HFF-Myc (cell line): ENCODE results near the gene TRERF1.
"Not testable (repeated sequence)": the region's sequence is repeated elsewhere in the genome, so short reads cannot be mapped to it uniquely, and the experiment has no call there.

ENCODE experiments used
- DNase-seq: peaks from one replicate; pipeline ENCODE4 v3.0.0-alpha.2; 2011; ENCODE audit warnings: low read depth; ENCODE audit errors: extremely low read depth
- H3K4me3 ChIP-seq: replicated peaks from 2 replicates; pipeline ENCODE4 v1.5.1; 2011; ENCODE audit warnings: low read depth, mild to moderate bottlenecking, control low read depth, low read length
- TF ChIP-seq, protein P1 (sequence below): IDR thresholded peaks from 2 replicates; pipeline ENCODE4 v1.5.1; 2012; ENCODE audit warnings: mild to moderate bottlenecking, low read depth, low read length, control low read depth; ENCODE audit errors: missing control alignments

TRERF1 gene

GRCh38 chr6:42471714-42472113, 20.0 kb upstream of the TRERF1 start:
- TF ChIP-seq, protein P1, sequence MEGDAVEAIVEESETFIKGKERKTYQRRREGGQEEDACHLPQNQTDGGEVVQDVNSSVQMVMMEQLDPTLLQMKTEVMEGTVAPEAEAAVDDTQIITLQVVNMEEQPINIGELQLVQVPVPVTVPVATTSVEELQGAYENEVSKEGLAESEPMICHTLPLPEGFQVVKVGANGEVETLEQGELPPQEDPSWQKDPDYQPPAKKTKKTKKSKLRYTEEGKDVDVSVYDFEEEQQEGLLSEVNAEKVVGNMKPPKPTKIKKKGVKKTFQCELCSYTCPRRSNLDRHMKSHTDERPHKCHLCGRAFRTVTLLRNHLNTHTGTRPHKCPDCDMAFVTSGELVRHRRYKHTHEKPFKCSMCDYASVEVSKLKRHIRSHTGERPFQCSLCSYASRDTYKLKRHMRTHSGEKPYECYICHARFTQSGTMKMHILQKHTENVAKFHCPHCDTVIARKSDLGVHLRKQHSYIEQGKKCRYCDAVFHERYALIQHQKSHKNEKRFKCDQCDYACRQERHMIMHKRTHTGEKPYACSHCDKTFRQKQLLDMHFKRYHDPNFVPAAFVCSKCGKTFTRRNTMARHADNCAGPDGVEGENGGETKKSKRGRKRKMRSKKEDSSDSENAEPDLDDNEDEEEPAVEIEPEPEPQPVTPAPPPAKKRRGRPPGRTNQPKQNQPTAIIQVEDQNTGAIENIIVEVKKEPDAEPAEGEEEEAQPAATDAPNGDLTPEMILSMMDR: no peak
- no peak overlapping the region for H3K4me3 ChIP-seq
- no peak for DNase-seq

DNA sequence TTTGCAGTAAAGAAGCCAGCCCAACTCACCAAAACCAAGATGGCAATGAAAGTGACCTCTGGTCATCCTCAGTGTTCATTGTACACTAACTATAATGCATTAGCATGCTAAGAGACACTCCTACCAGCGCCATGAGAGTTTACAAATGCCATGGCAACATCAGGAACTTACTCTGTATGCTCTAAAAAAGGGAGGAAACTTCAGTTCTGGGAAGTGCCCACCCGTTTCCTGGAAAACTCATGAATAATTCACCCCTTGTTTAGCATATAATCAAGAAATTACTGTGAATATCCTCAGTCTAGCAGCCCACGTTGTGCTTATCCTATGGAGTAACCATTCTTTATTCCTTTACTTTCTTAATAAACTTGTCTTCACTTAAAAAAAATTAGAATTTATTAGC, 19.4 kb upstream of the TRERF1 start:
- no peak for DNase-seq
- H3K4me3 ChIP-seq: no peak overlapping the region
- TF ChIP-seq, protein P1: no peak

- TF ChIP-seq, protein P1: no peak
- no peak for DNase-seq
These were observed 16.5 kb upstream of the TRERF1 start for GRCh38 chr6:42468273-42468672.

DNA sequence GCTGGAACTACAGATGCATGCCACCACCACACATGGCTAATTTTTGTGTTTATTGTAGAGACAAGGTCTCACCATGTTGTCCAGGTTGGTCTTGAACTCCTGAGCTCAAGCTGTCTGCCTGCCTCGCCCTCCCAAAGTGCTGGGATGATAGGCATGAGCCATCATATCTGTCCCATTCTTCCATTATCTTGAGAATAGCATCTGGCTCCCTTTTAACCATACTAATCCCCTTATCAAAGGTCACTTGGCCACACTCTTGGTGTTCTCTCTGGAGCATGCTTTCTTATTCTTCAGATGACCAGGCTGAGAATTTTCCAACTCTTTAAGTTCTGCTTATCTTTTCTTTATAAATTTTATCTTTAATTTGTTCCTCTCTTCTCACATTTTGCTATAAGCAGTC, 15.9 kb upstream of the TRERF1 start:
- no peak for DNase-seq
- TF ChIP-seq, protein P1: no peak
- no peak overlapping the region for H3K4me3 ChIP-seq

More at GRCh38 chr6:42468273-42468672, 16.5 kb upstream of the TRERF1 start:
- no peak overlapping the region for H3K4me3 ChIP-seq

- H3K4me3 ChIP-seq, DNase-seq: not testable (repeated sequence)
These were observed 14.7 kb upstream of the TRERF1 start for GRCh38 chr6:42466470-42466869.

- H3K4me3 ChIP-seq: no peak overlapping the region
- TF ChIP-seq, protein P1: no peak
- DNase-seq: no peak
These were observed 10.8 kb upstream of the TRERF1 start for GRCh38 chr6:42462474-42462972.

DNA sequence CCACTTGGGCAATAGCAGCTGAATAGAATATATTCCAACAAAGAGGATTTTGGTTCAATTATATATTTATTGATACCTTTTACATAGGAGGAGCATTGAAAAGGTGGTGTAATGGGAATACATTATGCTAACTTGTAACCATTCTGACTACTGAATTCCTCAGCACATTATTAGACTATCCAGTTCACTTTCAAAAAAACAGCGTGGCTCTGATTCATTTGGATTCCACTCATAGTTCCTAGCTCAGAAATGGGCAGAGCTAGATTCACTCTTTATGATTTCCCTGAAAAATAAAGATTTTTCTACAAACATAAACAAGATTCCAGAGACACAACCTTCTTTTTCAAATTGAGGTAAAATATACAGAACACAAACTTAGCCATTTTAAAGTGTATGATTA, 9.2 kb upstream of the TRERF1 start:
- no peak overlapping the region for H3K4me3 ChIP-seq
- TF ChIP-seq, protein P1: no peak
- DNase-seq: no peak
